OCI-LY7 (cell line): ENCODE measurements around the gene CHD2. TPM values are rescaled to one million over a fixed set of nuclear protein-coding genes. Genes with fewer than 3 reads are reported as not detected.

Experiments used
- BruUV-seq: library from RNA; stranded (reverse); fragments of 400-500 nt; replicated peaks from 2 replicates; lab custom pipeline; 2021; lab: Mats Ljungman, UMichigan
- CTCF ChIA-PET: fragments of 300-600 bp; sonication (Branson Sonifier 250); formaldehyde crosslinking; loops from one replicate; lab custom pipeline; 2022; ENCODE audit warnings: antibody characterized with exemption; ENCODE audit not compliant: unreplicated experiment; lab: Charles Lee
- POLR2A ChIA-PET: fragments of 300-600 bp; sonication (Branson Sonifier 250); formaldehyde crosslinking; loops from one replicate; lab custom pipeline; 2022; ENCODE audit warnings: antibody characterized with exemption; lab: Charles Lee
- DNase-seq: peaks from one replicate; pipeline ENCODE4 v3.0.0-alpha.2; 2015; ENCODE audit warnings: low spot score
- H2AFZ ChIP-seq: fragments of 200-600 bp; sonication (generic), shearing (Covaris generic); 2 replicates; pipeline ENCODE4 v1.6.1; 2014; ENCODE audit warnings: mild to moderate bottlenecking, antibody characterized with exemption, low read length, moderate library complexity
- H3K27ac ChIP-seq: fragments of 200-600 bp; sonication (generic); 2 replicates; pipeline ENCODE4 v1.5.1; 2014; ENCODE audit warnings: mixed run types, low read depth, mild to moderate bottlenecking, moderate library complexity, low read length, inconsistent platforms; ENCODE audit not compliant: poor library complexity, severe bottlenecking
- H3K36me3 ChIP-seq: fragments of 200-600 bp; sonication (generic); 2 replicates; pipeline ENCODE4 v1.6.1; 2014; ENCODE audit warnings: mild to moderate bottlenecking, antibody characterized with exemption, low read length, moderate library complexity, mixed read lengths; ENCODE audit not compliant: insufficient read depth
- H3K4me1 ChIP-seq: fragments of 200-600 bp; sonication (generic); 2 replicates; pipeline ENCODE4 v1.5.1; 2014; ENCODE audit warnings: mild to moderate bottlenecking, low read length; ENCODE audit not compliant: insufficient read depth, poor library complexity, severe bottlenecking
- H3K4me2 ChIP-seq: fragments of 200-600 bp; sonication (generic); 2 replicates; pipeline ENCODE4 v1.6.1; 2014; ENCODE audit warnings: mild to moderate bottlenecking, low read length
- H3K4me3 ChIP-seq: fragments of 200-600 bp; sonication (generic); 2 replicates; pipeline ENCODE4 v1.5.1; 2014; ENCODE audit warnings: mild to moderate bottlenecking, low read depth, low read length; ENCODE audit not compliant: poor library complexity, severe bottlenecking
- H3K79me2 ChIP-seq: fragments of 200-600 bp; sonication (generic); 2 replicates; pipeline ENCODE4 v1.6.1; 2016; ENCODE audit warnings: low read depth, mild to moderate bottlenecking, low read length, moderate library complexity, mixed read lengths; ENCODE audit not compliant: insufficient read depth
- H3K9me2 ChIP-seq: fragments of 200-600 bp; sonication (generic); 2 replicates; pipeline ENCODE4 v1.6.1; 2016; ENCODE audit warnings: mild to moderate bottlenecking, low read length, mixed read lengths; ENCODE audit not compliant: insufficient read depth
- H3K9me3 ChIP-seq: fragments of 200-600 bp; sonication (generic); 2 replicates; pipeline ENCODE4 v1.6.1; 2014; ENCODE audit warnings: mild to moderate bottlenecking, mixed run types, low read length, mixed read lengths
- H4K20me1 ChIP-seq: fragments of 200-600 bp; sonication (generic); 2 replicates; pipeline ENCODE4 v1.6.1; 2014; ENCODE audit warnings: mild to moderate bottlenecking, antibody characterized with exemption, low read length, moderate library complexity, mixed read lengths; ENCODE audit not compliant: insufficient read depth
- CTCF ChIP-seq: fragments of 200-600 bp; sonication (generic); conservative IDR thresholded peaks from 2 replicates; pipeline ENCODE4 v1.5.1; 2014; ENCODE audit warnings: mild to moderate bottlenecking, antibody characterized with exemption, low read length, moderate library complexity, mixed read lengths
- EZH2phosphoT487 ChIP-seq: fragments of 200-600 bp; sonication (generic); IDR thresholded peaks from 2 replicates; pipeline ENCODE4 v1.6.1; 2018; ENCODE audit warnings: low read depth, borderline replicate concordance, mild to moderate bottlenecking, mixed run types, antibody characterized with exemption, low read length, moderate library complexity, mixed read lengths
- intact Hi-C: fragments of 100-400 bp; cut with micrococcal nuclease; formaldehyde crosslinking; loops from one replicate; pipeline ENCODE4 v1.10.0; 2022; ENCODE audit not compliant: unreplicated experiment
- total RNA-seq, 2 experiments: library from RNA; depleted of rRNA in 1 of 2; stranded (reverse); fragments of >200 nt in 1 of 2; shearing (Covaris generic) in 1 of 2; gene quantifications; 2 replicates each; pipeline ENCODE4 v1.2.3, GENCODE V29; 2014 to 2022

CHD2 gene
- total RNA-seq, 2 experiments from 2014 or later: 133 to 213 TPM

- CTCF ChIA-PET: interaction anchor here (1.4 to 1.6 kb wide), 2 partner anchors 19 to 73 kb away, joined by 6 to 8 read pairs; partner anchors contain the start of gene CHD2
- no peak for TF ChIP-seq CTCF
- TF ChIP-seq EZH2phosphoT487: no peak
- Histone ChIP-seq H3K4me1 (peaks cover 64% of the 10 kb centered on the region), H3K9me2 (no peaks in the 10 kb centered on the region), H3K27ac (peak overlapping the region; percentile 74), H2AFZ (peak overlapping the region; percentile 84; the same call in 1 of the 2 replicates), H3K4me2 (peak overlapping the region; percentile 69), H3K9me3 (no peaks in the 10 kb centered on the region), H4K20me1 (peaks cover 20% of the 10 kb centered on the region; the same call in 1 of the 2 replicates), H3K79me2 (peaks cover 39% of the 10 kb centered on the region), H3K4me3 (peak overlapping the region; percentile 62), H3K36me3 (peaks cover 33% of the 10 kb centered on the region)
- BruUV-seq: no TSS peak
- intact Hi-C loops: no loop called here
- POLR2A ChIA-PET: interaction anchor here (1.2 to 11.9 kb wide), 16 partner anchors 12 to 70 kb away, joined by 4 to 203 read pairs (median 19); partner anchors contain the start of gene CHD2
- no peak for DNase-seq
Observed at GRCh38 chr15:92881211-92881754, 18.8 kb upstream of the CHD2 start.

- BruUV-seq: TSS peak; percentile 95
- Histone ChIP-seq H3K9me3 (no peaks in the 10 kb centered on the region), H3K27ac (peak overlapping the region; percentile 82), H3K4me3 (peak overlapping the region; percentile 86), H3K36me3 (peaks cover 40% of the 10 kb centered on the region), H3K4me1 (peaks cover 70% of the 10 kb centered on the region), H2AFZ (no peak overlapping the region), H3K4me2 (peak overlapping the region; percentile 69), H3K9me2 (no peaks in the 10 kb centered on the region), H4K20me1 (peaks cover 20% of the 10 kb centered on the region; the same call in 1 of the 2 replicates), H3K79me2 (peaks cover 46% of the 10 kb centered on the region)
- TF ChIP-seq EZH2phosphoT487: no peak
- no peak for TF ChIP-seq CTCF
- intact Hi-C loops: loop anchor here (1.0 kb wide), 4 partner anchors 22 to 72 kb away; no protein-coding TSS in a partner anchor
- DNase-seq: peak; percentile 99
- POLR2A ChIA-PET: interaction anchor here (0.5 to 11.9 kb wide), 21 partner anchors 12 to 1494 kb away, joined by 3 to 203 read pairs (median 14); partner anchors contain the start of gene CHD2
- CTCF ChIA-PET: interaction anchor here (1.0 to 1.6 kb wide), 5 partner anchors 18 to 73 kb away, joined by 3 to 8 read pairs (median 5); partner anchors contain the start of gene CHD2
Observed at GRCh38 chr15:92881802-92882696, 18.1 kb upstream of the CHD2 start.
